GM18858 (cell line): ENCODE measurements around the gene ITGB8.

Source experiments
- ATAC-seq: cut with Tn5 transposase; IDR thresholded peaks from one replicate; pipeline ENCODE4 v1.9.1; 2021; ENCODE audit not compliant: unreplicated experiment

ITGB8 gene

GRCh38 chr7:20450536-20450935 lies 119.8 kb downstream of the ITGB8 start:
- ATAC-seq: no peak

- ATAC-seq: no peak
Observed at GRCh38 chr7:20454202-20454601, 123.5 kb downstream of the ITGB8 start.

- no peak for ATAC-seq
Observed at GRCh38 chr7:20456701-20457100, 126.0 kb downstream of the ITGB8 start.

- no peak for ATAC-seq
Observed at GRCh38 chr7:20458521-20458920, 127.8 kb downstream of the ITGB8 start.

- ATAC-seq: no peak
Observed at GRCh38 chr7:20459419-20459818, 128.7 kb downstream of the ITGB8 start.

- no peak for ATAC-seq
Observed at GRCh38 chr7:20464891-20465290, 134.2 kb downstream of the ITGB8 start.
